ENCODE measurements around the gene TMEM128. TPM values are rescaled to one million over a fixed set of nuclear protein-coding genes. Genes with fewer than 3 reads are reported as not detected.
"Not testable (repeated sequence)": the region's sequence is repeated elsewhere in the genome, so short reads cannot be mapped to it uniquely, and the experiment has no call there.

The TMEM128 gene
- total and polyA plus RNA-seq, 8 donors, result 18.5 to 43.3 (median 40.4) TPM

DNA sequence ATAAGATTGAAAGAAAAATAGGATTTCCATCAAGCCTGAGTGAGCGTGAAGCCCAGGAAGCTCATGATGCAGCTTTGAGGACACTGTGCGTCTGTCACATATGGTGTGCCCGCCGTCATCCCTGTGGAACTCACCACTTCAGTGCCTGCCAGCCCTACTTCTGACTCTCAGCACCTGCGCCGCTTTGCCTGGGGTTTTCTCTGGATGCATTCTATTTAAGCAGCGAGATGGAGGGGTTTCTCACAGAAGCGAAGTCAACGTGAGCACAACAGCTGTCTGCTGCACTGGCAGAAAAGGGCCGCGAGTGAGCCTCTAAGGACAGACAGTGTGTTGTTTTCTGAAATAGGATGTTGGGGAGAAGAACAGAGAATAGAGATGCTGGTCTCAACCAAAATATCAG is 6.2 kb upstream of the TMEM128 start:
- ATAC-seq, result no peak

DNA sequence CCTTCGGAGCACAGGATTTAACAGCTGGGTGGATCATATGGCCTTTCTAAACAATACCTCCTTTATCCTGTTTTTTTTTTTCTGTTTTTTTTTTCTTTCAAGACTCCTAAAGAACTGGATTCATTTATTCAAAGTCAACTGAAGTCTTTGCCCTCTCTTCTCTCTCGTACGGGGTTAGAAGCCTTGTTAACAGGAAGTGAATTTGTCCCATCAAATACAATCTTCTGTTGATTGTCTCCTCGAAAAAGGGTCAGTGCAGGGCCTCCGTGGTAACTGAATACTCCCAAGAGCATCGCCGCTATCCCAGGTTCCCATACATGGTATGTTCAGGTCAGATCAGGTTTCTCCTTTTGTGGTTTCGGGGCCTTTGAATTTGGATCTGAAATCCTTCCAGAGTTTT is 1.8 kb upstream of the TMEM128 start:
- Histone ChIP-seq H3K27me3 (no peaks in the 10 kb centered on the region), H3K4me1 (peaks cover 6 to 32% of the 10 kb centered on the region in 2 donors), H3K27ac (no peak overlapping the region), H3K36me3 (peaks cover 0 to 3% of the 10 kb centered on the region in 2 donors), H3K9me3 (no peaks in the 10 kb centered on the region), H3K4me3 (no peak overlapping the region)
- no peak for DNase-seq
- intact Hi-C loops (cut with DNase I), result loop anchor here in 1 of 2 donors (5.0 kb wide), 1 partner anchor 82 kb away; no protein-coding TSS in a partner anchor
- TF ChIP-seq, protein P1, sequence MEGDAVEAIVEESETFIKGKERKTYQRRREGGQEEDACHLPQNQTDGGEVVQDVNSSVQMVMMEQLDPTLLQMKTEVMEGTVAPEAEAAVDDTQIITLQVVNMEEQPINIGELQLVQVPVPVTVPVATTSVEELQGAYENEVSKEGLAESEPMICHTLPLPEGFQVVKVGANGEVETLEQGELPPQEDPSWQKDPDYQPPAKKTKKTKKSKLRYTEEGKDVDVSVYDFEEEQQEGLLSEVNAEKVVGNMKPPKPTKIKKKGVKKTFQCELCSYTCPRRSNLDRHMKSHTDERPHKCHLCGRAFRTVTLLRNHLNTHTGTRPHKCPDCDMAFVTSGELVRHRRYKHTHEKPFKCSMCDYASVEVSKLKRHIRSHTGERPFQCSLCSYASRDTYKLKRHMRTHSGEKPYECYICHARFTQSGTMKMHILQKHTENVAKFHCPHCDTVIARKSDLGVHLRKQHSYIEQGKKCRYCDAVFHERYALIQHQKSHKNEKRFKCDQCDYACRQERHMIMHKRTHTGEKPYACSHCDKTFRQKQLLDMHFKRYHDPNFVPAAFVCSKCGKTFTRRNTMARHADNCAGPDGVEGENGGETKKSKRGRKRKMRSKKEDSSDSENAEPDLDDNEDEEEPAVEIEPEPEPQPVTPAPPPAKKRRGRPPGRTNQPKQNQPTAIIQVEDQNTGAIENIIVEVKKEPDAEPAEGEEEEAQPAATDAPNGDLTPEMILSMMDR (IDR thresholded peaks at IDR 0.05), result no peak
- no peak for ATAC-seq

More for the DNA sequence above, 6.2 kb upstream of the TMEM128 start:
- intact Hi-C loops (cut with DNase I), result loop anchor here in 1 of 2 donors (5.0 kb wide), 1 partner anchor 78 kb away; no protein-coding TSS in a partner anchor
- TF ChIP-seq, protein P1 (IDR thresholded peaks at IDR 0.05), result no peak
- no peak for DNase-seq
- H3K4me3 ChIP-seq, result no peak overlapping the region
- H3K27me3 ChIP-seq, result no peaks in the 10 kb centered on the region
- no peaks in the 10 kb centered on the region for H3K9me3 ChIP-seq
- H3K4me1 ChIP-seq, result peaks cover 0 to under 1% of the 10 kb centered on the region in 2 donors
- no peak overlapping the region for H3K27ac ChIP-seq
- no peaks in the 10 kb centered on the region for H3K36me3 ChIP-seq

DNA sequence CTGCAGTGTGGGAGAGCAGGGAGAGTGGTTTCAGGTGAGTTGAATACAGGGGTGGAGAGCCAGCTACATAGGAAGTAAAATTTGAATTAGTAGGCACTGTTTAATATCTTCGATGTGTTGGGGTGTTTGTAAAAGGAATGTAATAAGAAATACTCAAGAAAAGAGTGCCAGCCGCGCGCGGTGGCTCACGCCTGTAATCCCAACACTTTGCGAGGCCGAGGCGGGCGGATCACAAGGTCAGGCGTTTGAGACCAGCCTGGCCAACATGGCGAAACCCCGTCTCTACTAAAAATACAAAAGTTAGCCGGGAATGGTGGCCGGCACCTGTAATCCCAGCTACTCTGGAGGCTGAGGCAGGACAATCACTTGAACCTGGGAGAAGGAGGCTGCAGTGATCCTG is 1.3 kb upstream of the TMEM128 start:
- H3K27ac ChIP-seq, result not testable (repeated sequence)

DNA sequence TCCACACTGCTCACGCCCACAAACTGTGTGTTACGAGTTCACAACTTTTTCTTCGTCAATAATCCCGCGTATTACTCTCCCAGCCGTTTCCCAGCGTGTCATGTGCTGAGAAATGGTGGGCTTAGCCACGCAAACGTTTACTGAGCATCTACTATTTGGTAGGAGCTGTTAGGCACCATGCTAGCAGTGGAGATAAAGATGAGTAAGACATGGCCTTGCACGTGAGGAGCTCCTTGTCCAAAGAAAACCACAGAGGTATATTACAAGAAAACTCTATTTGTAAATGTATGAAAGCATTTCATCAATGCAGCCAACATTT is 821 bp upstream of the TMEM128 start:
- H3K4me1 ChIP-seq, result peaks cover 6 to 32% of the 10 kb centered on the region in 2 donors
- no peaks in the 10 kb centered on the region for H3K9me3 ChIP-seq
- TF ChIP-seq, protein P1 (IDR thresholded peaks at IDR 0.05), result no peak
- DNase-seq (no peak), ATAC-seq (no peak)
- intact Hi-C loops (cut with DNase I), result no loop called here
- no peaks in the 10 kb centered on the region for H3K27me3 ChIP-seq
- peak overlapping the region; percentile 98 for H3K27ac ChIP-seq
- peak overlapping the region; percentile 75 to 87 for H3K4me3 ChIP-seq
- H3K36me3 ChIP-seq, result peaks cover 0 to 13% of the 10 kb centered on the region in 2 donors

More for the DNA sequence above, 1.3 kb upstream of the TMEM128 start:
- ATAC-seq; H3K36me3 ChIP-seq; H3K4me3 ChIP-seq; H3K9me3 ChIP-seq; DNase-seq; intact Hi-C loops (cut with DNase I); H3K27me3 ChIP-seq: not testable (repeated sequence)
- peaks cover 6 to 32% of the 10 kb centered on the region in 2 donors for H3K4me1 ChIP-seq

DNA sequence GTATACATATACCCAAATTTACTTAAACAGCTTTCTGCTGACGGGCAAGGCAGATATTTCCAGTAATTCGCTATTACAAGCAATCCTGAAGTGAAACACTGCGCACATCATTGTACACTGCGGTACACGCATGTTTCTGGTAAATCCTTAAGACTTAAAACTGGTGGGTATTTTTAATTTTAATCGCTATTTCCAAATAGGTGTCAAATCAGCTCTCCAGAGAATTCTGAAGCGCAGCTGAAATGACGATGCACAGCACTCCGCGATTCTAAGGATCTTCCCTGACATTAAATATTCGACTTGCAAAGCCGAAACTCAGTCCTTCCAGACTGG is 361 bp downstream of the TMEM128 start:
- intact Hi-C loops (cut with DNase I), result no loop called here
- H3K27ac ChIP-seq, result peak overlapping the region; percentile 98
- H3K9me3 ChIP-seq, result no peaks in the 10 kb centered on the region
- TF ChIP-seq, protein P1 (IDR thresholded peaks at IDR 0.05), result no peak
- ATAC-seq (peak; percentile 4), DNase-seq (no peak)
- peaks cover 6 to 32% of the 10 kb centered on the region in 2 donors for H3K4me1 ChIP-seq
- H3K36me3 ChIP-seq, result peaks cover 0 to 20% of the 10 kb centered on the region in 2 donors
- peak overlapping the region; percentile 75 to 87 for H3K4me3 ChIP-seq
- no peaks in the 10 kb centered on the region for H3K27me3 ChIP-seq

DNA sequence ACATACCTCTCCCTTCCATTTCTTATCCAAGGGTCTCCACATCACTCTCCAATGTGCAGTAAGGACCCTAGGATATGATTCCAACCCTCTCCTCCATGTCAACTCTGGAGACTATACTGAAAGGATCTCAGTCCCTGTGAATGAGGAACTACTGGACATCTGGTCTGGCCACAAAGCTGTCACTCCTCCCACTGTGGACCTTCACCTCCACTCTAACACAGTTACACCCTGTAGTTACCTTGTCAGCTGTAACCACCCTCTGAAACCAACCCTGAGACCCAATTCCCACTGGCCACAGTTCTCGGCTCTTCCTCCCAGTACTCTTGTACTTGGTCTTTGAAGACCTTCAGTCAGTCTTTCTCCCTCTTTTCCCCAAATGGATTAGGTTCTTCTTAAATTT is 2.9 kb downstream of the TMEM128 start:
- Histone ChIP-seq H3K36me3 (peaks cover 0 to 36% of the 10 kb centered on the region in 2 donors), H3K4me3 (no peak overlapping the region), H3K4me1 (peaks cover 6 to 32% of the 10 kb centered on the region in 2 donors), H3K27me3 (no peaks in the 10 kb centered on the region), H3K9me3 (no peaks in the 10 kb centered on the region), H3K27ac (no peak overlapping the region)
- no peak for DNase-seq
- ATAC-seq, result no peak
- intact Hi-C loops (cut with DNase I), result no loop called here
- TF ChIP-seq, protein P1 (IDR thresholded peaks at IDR 0.05), result no peak

DNA sequence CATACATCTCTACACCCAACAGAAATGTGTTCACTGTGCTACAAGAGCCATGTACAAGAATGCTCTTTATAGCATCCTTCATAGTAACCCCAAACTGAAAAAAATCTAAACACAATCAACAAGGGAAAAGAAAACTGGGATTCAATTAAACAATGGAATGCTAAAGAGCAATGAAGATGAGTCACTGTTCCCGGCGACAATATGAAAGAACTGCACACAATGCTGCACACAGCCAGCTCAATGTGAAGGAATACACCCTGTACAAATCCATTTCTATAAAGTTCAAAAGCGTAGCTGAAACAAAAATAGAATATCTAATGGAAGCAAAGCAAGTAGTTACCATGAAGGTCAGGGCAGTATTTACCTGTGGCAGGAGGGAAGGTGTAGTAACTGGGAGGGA is 8.5 kb downstream of the TMEM128 start:
- ATAC-seq; H3K9me3 ChIP-seq; intact Hi-C loops (cut with DNase I); H3K27ac ChIP-seq; DNase-seq; H3K27me3 ChIP-seq; H3K4me1 ChIP-seq; H3K4me3 ChIP-seq: not testable (repeated sequence)
- H3K36me3 ChIP-seq, result peaks cover 0 to 79% of the 10 kb centered on the region in 2 donors

Measured in left lung (tissue), 10 donors.